ENCODE results near the gene ANXA6. TPM values are rescaled to one million over a fixed set of nuclear protein-coding genes. Genes with fewer than 3 reads are reported as not detected.

Gene ANXA6
- total and polyA plus RNA-seq, 9 of the 15 experiments (the other 6 are each of a cell fraction or from before 2014, with no cell fraction given) = 0.70 to 13.2 (median 8.3) TPM

DNA sequence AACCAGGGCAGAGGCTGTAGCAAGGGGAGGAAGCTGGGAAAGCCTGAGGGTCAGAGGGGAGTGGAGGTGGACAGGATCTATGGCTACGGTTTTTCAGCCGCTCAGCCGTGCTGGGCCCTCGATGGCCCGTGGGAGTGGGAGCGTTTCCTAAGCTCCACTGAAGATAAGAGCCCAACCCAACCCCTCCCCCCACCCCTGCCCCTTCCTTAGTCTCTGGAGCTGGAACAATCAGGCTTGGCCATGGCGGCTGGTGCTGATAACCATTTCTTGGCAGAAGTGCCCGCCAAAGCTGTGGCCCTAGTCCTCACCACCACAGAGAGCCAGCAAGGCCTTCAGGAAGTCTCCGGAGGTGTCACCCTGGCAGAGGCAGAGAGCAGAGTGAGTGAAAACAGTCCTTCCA lies 56.4 kb downstream of the ANXA6 start (continued):
- TF ChIP-seq, protein P1, sequence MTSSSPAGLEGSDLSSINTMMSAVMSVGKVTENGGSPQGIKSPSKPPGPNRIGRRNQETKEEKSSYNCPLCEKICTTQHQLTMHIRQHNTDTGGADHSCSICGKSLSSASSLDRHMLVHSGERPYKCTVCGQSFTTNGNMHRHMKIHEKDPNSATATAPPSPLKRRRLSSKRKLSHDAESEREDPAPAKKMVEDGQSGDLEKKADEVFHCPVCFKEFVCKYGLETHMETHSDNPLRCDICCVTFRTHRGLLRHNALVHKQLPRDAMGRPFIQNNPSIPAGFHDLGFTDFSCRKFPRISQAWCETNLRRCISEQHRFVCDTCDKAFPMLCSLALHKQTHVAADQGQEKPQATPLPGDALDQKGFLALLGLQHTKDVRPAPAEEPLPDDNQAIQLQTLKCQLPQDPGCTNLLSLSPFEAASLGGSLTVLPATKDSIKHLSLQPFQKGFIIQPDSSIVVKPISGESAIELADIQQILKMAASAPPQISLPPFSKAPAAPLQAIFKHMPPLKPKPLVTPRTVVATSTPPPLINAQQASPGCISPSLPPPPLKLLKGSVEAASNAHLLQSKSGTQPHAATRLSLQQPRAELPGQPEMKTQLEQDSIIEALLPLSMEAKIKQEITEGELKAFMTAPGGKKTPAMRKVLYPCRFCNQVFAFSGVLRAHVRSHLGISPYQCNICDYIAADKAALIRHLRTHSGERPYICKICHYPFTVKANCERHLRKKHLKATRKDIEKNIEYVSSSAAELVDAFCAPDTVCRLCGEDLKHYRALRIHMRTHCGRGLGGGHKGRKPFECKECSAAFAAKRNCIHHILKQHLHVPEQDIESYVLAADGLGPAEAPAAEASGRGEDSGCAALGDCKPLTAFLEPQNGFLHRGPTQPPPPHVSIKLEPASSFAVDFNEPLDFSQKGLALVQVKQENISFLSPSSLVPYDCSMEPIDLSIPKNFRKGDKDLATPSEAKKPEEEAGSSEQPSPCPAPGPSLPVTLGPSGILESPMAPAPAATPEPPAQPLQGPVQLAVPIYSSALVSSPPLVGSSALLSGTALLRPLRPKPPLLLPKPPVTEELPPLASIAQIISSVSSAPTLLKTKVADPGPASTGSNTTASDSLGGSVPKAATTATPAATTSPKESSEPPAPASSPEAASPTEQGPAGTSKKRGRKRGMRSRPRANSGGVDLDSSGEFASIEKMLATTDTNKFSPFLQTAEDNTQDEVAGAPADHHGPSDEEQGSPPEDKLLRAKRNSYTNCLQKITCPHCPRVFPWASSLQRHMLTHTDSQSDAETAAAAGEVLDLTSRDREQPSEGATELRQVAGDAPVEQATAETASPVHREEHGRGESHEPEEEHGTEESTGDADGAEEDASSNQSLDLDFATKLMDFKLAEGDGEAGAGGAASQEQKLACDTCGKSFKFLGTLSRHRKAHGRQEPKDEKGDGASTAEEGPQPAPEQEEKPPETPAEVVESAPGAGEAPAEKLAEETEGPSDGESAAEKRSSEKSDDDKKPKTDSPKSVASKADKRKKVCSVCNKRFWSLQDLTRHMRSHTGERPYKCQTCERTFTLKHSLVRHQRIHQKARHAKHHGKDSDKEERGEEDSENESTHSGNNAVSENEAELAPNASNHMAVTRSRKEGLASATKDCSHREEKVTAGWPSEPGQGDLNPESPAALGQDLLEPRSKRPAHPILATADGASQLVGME (CRISPR knock-in tag; IDR thresholded peaks at IDR 0.05) = 0 out of 2 replicates have a peak, but pooled peaks have one; percentile 33
- TF ChIP-seq, protein P2, sequence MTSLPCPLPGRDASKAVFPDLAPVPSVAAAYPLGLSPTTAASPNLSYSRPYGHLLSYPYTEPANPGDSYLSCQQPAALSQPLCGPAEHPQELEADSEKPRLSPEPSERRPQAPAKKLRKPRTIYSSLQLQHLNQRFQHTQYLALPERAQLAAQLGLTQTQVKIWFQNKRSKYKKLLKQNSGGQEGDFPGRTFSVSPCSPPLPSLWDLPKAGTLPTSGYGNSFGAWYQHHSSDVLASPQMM (CRISPR knock-in tag; IDR thresholded peaks at IDR 0.05) = no peak
- TF ChIP-seq, protein P3, sequence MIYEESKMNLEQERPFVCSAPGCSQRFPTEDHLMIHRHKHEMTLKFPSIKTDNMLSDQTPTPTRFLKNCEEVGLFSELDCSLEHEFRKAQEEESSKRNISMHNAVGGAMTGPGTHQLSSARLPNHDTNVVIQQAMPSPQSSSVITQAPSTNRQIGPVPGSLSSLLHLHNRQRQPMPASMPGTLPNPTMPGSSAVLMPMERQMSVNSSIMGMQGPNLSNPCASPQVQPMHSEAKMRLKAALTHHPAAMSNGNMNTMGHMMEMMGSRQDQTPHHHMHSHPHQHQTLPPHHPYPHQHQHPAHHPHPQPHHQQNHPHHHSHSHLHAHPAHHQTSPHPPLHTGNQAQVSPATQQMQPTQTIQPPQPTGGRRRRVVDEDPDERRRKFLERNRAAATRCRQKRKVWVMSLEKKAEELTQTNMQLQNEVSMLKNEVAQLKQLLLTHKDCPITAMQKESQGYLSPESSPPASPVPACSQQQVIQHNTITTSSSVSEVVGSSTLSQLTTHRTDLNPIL (CRISPR knock-in tag; IDR thresholded peaks at IDR 0.05) = no peak
- no peak for TF ChIP-seq SP1 (CRISPR knock-in tag; IDR thresholded peaks at IDR 0.05)
- peak; percentile 21; the same call in 1 of the 2 replicates for TF ChIP-seq LEF1 (IDR thresholded peaks at IDR 0.05)
- TF ChIP-seq CHCHD3 (CRISPR knock-in tag; IDR thresholded peaks at IDR 0.05) = no peak
- no peak for TF ChIP-seq ILF3 (IDR thresholded peaks at IDR 0.05; ENCODE audit: borderline replicate concordance)
- no peak for TF ChIP-seq STAT5B (CRISPR knock-in tag; IDR thresholded peaks at IDR 0.05)
- TF ChIP-seq, protein P4, sequence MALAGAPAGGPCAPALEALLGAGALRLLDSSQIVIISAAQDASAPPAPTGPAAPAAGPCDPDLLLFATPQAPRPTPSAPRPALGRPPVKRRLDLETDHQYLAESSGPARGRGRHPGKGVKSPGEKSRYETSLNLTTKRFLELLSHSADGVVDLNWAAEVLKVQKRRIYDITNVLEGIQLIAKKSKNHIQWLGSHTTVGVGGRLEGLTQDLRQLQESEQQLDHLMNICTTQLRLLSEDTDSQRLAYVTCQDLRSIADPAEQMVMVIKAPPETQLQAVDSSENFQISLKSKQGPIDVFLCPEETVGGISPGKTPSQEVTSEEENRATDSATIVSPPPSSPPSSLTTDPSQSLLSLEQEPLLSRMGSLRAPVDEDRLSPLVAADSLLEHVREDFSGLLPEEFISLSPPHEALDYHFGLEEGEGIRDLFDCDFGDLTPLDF (CRISPR knock-in tag; IDR thresholded peaks at IDR 0.05) = no peak
- TF ChIP-seq ZC3H11A (IDR thresholded peaks at IDR 0.05; ENCODE audit: low read depth, low read length) = no peak
- TF ChIP-seq, protein P5, sequence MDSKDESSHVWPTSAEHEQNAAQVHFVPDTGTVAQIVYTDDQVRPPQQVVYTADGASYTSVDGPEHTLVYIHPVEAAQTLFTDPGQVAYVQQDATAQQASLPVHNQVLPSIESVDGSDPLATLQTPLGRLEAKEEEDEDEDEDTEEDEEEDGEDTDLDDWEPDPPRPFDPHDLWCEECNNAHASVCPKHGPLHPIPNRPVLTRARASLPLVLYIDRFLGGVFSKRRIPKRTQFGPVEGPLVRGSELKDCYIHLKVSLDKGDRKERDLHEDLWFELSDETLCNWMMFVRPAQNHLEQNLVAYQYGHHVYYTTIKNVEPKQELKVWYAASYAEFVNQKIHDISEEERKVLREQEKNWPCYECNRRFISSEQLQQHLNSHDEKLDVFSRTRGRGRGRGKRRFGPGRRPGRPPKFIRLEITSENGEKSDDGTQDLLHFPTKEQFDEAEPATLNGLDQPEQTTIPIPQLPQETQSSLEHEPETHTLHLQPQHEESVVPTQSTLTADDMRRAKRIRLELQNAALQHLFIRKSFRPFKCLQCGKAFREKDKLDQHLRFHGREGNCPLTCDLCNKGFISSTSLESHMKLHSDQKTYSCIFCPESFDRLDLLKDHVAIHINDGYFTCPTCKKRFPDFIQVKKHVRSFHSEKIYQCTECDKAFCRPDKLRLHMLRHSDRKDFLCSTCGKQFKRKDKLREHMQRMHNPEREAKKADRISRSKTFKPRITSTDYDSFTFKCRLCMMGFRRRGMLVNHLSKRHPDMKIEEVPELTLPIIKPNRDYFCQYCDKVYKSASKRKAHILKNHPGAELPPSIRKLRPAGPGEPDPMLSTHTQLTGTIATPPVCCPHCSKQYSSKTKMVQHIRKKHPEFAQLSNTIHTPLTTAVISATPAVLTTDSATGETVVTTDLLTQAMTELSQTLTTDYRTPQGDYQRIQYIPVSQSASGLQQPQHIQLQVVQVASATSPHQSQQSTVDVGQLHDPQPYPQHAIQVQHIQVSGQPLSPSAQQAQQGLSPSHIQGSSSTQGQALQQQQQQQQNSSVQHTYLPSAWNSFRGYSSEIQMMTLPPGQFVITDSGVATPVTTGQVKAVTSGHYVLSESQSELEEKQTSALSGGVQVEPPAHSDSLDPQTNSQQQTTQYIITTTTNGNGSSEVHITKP (IDR thresholded peaks at IDR 0.05; ENCODE audit: partially characterized antibody) = no peak
- TF ChIP-seq PCBP1 (IDR thresholded peaks at IDR 0.05; ENCODE audit: low read depth, low read length, poor library complexity, severe bottlenecking) = no peak
- TF ChIP-seq HNRNPH1 (optimal IDR thresholded peaks at IDR 0.05; ENCODE audit: low read depth, low read length) = no peak
